SK-MEL-5 (cell line): ENCODE measurements around the gene HRAS. TPM values are rescaled to one million over a fixed set of nuclear protein-coding genes. Genes with fewer than 3 reads are reported as not detected.

ENCODE experiments used
- DNase-seq: peaks from one replicate; pipeline ENCODE4 v3.0.0-alpha.2; 2016; ENCODE audit warnings: low read depth, low spot score
- in situ Hi-C: cut with HindIII; loops from 2 replicates; pipeline ENCODE4 v1.10.0; 2016; ENCODE audit warnings: low sequenced_read_pairs, high pct_unique_total_duplicates, low pct_unique_long_range_greater_than_20kb
- total RNA-seq: library from RNA; depleted of rRNA; stranded (reverse); fragments of >200 nt; shearing (Covaris generic); gene quantifications from 2 replicates; pipeline ENCODE4 v1.2.3, GENCODE V29; 2014

HRAS gene
- total RNA-seq, 1 experiment from 2014 or later, result 48.3 TPM

DNA sequence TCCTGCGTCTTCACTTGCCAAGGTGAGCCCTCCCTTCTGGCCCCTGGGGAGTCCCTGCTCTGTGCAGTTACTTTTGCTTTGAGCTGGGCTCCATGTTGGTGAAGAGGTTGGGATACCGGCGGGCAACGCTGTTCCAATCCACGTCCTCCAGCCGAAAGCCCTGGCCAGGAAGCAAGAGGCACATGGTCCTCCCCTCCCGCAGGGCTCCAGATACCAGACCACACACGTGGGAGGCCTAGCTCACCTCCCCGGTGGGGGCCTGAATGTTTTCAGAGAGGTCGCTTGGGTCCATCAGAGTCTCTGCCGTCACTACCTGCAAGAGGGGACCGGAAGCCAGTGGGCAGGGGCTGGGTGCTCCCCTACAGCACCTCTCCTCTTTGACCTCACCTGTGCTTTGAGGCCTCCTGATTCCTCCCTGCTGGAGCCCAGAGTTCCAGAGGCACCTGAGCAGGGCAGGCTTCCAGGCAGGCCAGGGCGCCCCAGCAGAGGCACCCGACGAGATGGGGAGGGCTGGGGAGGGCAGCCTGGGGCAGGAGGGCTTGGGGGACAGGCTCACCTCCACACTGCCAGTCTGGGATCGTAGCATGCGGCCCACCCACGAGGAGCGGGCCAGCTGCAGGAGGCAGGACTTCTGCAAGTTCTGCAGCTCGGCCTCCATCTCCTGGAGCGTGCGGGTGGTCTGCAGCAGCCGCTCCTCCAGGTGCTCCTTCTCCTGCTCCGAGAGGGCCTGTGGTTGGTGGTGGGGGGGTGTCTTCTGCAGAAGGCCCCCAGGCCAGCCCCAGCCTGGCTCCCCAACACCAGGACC lies 22.2 kb upstream of the HRAS start:
- DNase-seq, result no peak
- in situ Hi-C loops, result no loop called here

DNA sequence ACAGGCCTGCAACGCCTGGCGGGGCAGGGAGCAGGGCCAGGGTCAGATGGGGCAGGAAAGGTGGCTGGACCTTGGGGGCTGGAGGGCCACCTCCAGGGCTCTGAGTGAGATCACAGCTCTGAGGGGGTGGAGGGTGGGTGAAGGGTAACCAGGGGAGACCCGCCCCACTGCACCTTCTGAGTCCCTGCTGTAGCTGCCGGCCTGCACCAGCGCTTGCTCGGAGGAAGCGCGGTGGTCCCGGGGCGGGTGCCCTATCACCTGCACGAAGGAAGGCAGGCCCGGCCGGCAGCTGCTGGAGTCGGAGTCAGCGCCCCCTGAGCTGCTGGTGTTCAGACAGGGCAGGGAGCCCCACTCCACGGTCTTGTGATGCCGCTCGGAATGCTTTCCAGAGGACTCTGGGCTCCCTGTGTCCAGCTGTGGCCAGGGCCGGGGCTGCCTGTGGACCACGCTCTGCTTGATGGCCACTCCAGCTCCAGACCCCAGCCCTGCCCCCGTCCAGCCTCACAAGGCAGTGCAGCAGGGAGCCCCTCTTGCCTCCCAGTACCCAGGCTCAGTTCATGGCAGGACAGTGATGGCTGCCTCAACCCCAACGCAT lies 21.4 kb upstream of the HRAS start:
- in situ Hi-C loops, result no loop called here
- DNase-seq, result no peak

DNA sequence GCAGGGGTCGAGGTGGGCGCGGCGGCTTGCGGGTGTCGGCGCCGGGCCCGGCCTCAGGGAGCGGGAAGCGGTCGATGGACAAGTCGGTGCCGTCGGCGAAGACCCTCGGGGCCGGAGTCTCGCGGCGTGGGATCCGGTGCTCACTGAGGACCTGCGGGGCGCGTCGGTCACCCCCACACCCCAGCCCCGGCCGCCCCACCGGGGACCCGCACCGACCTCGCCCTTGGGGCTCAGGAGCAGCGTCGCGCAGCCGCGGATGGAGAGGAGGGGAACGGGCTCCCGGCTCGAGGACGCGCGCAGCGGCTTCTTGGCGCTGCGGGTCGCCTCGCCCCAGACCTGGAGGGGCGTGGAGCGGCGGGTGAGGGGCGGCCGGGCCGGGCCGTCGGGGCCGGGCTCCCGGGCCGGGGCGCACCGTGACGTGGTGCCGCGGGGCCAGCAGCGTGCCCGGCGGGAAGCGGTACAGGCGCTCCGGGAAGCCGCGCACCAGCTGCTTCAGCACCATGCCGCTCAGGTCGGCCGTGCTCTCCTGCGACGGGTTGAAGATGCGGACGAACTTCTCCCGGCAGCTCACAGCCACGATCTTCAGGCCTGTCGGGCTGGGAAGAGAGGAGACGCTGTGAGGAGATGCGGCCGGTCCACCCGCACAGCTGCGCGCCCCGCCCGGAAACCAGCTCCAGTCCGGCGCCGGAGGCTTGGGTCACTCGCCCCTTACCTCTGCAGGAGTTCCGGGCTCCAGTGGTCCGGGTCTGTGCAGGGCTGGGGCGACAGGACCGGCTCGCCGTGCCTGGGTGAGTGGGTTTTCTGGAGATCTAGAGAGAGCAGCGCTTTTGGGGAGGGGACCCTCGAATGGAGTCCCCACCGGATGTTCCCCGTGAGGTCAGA lies 20.6 kb upstream of the HRAS start:
- in situ Hi-C loops, result no loop called here
- no peak for DNase-seq

DNA sequence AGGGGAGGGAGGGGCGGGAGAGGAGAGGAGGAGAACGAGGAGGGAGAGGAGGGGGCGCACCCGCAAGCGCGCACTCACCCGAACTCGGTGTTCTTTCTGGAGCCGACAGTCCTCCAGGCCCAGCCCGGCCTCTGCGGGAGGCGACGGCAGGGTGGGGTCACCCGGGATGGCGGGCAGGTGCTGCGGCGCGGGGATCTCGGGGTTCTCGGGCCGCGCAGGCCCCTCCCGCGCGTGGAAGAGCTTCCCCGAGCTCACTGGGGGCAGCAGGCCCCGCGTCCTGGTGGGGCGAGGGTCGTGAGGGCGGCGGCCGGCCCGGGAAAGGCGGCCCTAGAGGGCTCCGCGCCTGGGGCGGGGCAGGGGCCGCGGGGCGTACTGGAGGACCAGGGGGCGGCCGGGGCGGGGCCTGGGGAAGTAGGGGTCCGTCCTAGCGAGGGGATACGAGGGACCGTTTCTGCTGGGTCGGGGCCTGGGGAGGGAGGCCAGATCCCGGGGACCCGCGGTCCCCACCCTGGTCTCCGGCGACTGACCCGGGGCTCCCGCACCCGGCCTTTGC lies 19.9 kb upstream of the HRAS start:
- in situ Hi-C loops, result no loop called here
- DNase-seq, result no peak

DNA sequence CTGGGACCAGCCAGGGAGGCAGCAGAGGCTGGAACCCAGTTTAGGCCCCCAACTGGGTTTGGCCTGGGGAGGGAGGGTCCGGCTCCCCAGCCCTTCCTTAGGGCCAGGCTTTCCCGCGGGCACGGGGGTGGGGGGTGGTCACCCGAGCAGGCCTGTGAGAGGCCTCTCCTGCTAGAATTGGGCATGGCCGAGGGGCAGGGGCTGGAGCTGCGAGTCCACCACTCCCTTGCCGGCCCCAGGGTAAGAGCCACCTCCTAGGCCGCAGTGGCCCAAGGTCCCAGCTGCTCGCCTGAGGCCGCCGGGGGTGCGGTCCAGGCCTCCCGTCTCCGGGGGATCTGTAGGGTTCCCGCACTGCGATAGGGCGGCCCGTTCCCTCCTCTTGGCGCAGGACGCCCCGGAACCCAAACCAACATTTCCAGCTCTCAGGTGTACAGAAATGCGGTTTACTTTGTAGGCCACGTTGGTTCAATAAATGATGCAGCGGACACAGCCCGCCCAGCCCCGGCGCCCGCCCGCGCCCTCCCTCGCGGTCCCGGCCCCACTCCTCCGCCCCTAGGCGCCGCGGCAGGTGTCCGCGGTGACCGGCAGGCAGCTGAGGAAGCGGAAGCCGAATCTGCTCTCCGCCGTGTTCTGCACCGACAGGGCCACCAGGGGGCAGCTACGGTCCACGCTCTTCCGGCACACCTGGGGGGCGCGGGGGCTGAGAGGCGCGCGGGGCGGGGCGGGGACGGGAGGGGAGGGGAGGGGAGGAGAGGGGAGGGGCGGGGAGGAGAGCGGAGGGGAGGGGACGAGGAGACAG lies 19.3 kb upstream of the HRAS start:
- in situ Hi-C loops, result no loop called here
- DNase-seq, result peak; percentile 72

DNA sequence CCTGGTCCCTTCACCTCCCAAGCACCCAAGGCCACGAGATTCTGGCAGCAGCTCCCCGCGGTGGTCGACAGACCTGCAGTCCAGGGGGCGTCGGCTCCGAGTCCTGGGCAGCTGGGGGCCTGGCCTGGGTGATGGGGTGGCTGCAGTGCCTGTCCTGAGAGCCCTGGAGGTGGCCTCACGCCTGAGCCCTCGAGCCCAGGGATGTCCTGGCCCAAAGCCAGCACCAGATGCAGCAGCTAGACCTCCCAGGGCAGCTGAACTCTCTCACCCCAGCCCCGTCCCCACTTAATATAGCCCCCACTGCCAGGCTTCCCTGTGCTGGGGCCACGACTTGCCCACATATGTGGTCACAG lies 18.6 kb upstream of the HRAS start:
- in situ Hi-C loops, result no loop called here
- no peak for DNase-seq

DNA sequence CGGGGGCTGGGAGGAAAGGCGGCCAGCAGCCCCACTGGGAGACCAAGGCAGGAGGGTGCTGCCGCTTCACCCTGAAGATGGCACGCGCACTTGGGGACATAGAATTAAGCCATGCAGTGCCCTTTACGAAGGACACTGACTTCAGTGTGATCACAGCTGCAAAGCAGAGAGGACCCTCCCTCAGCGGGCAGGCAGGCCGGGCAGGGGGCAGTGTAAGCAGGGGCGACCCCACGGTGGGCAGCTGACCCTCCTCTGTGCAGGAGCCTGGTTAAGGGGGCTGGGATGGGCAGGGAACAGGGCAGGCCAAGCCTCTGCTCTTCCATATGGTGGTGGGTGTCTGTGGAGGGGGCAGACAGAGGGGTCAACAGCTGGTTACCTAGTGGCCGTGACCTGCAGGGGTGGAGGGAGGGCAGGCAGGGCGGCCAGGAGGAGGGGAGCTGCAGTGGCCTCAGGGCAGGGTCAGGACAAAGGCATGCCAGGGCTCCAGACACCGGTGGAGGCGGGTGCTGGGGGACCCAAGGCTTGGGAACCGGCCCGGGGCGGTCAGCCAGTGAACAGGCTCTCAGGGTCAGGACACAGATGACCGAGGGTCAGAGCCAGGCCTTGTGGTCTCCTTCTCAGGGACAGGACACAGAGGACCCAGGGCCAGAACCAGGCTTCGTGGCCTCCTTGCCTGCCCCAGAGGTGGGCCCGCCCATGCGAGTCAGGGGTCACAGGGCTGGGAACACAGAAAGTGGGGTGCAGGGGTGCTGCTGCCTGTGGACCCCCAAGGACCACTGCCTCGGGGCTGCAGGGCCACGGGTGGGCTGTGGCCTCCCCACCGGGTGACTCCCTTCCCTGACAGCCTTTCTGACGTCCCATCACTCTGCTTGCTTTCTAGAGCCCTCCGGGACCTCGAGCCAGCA lies 18.0 kb upstream of the HRAS start:
- DNase-seq, result no peak
- in situ Hi-C loops, result no loop called here

DNA sequence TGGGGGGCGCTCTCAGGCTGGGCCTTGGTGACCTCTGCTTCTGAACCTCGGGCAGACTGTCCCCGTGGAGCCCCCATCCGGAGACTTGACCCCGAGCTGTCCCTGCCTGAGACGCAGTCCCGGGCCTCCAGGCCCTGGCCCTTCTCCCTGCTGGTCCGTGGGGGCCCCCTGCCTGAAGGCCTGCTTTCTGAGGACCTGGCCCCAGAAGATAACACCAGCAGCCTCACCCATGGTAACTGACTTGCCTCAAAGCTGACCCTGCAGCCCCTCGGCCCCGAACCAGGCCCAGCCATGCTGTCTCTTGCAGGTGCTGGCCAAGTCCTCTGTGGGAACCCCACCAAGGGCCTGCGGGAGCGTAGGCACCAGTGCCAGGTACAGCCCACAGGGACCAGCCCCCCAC lies 16.2 kb upstream of the HRAS start:
- DNase-seq, result no peak
- in situ Hi-C loops, result no loop called here

DNA sequence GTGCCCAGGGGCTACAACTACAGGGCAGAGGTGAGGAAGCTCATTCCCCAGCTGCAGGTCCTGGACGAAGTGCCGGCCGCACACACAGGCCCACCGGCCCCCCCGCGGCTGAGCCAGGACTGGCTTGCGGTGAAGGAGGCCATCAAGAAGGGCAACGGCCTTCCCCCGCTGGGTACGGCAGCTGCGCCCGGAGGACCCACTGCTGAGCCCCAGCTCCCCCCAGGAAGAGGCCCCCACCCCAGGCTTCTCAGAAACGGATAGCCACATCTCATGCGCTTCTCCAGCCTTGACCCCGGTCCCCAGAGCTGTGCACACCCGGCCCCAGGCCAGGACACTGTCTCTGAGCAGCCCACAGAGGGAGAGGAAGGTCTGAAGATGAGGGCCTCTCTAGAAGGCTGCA lies 15.8 kb upstream of the HRAS start:
- DNase-seq, result no peak
- in situ Hi-C loops, result no loop called here

DNA sequence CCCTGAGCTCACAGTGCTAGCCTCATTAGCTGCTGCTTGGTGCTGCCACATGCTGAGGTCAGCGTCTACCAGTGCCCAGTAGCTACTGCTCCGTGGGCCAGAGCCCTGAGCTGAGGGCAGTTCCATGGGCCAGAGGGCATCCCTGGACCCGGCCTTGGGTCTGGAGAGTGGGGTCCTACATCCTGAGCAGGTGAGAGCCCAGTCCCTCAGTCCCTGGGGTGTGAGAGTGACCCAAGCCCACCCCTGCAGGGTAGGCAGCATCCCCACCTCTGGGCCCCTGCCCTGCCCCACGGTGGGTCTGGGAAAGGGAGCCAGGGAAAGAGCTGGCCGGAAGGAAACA lies 15.3 kb upstream of the HRAS start:
- in situ Hi-C loops, result no loop called here

DNA sequence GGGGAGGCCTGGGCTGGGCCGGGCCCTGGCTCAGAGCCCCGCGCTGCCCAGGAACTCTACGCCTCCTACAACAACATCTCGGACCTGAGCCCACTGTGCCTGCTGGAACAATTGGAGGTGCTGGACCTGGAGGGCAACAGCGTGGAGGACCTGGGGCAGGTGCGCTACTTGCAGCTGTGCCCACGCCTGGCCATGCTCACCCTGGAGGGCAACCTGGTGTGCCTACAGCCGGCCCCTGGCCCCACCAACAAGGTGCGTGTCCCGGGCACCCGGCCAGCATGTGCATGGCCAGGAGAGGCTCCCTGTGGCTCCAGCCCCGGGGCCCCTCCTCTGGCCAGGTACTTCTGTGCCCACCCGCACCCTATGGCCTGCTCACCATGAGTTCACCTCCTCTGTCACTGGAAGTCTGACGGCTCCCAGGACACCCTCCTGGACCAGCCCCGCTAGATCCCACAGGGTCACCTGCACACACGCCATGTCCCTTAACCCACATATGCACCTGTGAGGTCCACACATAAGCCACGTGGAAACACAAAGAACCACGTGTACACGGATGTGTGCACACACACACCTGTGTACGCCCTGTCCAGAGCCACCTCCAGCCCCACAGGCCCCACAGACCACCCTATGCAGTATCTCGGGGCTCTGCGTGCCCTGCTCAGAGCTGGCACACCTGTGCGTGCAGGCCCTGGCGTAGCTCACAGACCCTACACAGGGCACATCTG lies 14.8 kb upstream of the HRAS start:
- no peak for DNase-seq
- in situ Hi-C loops, result no loop called here

More for the DNA sequence above, 15.3 kb upstream of the HRAS start:
- no peak for DNase-seq

DNA sequence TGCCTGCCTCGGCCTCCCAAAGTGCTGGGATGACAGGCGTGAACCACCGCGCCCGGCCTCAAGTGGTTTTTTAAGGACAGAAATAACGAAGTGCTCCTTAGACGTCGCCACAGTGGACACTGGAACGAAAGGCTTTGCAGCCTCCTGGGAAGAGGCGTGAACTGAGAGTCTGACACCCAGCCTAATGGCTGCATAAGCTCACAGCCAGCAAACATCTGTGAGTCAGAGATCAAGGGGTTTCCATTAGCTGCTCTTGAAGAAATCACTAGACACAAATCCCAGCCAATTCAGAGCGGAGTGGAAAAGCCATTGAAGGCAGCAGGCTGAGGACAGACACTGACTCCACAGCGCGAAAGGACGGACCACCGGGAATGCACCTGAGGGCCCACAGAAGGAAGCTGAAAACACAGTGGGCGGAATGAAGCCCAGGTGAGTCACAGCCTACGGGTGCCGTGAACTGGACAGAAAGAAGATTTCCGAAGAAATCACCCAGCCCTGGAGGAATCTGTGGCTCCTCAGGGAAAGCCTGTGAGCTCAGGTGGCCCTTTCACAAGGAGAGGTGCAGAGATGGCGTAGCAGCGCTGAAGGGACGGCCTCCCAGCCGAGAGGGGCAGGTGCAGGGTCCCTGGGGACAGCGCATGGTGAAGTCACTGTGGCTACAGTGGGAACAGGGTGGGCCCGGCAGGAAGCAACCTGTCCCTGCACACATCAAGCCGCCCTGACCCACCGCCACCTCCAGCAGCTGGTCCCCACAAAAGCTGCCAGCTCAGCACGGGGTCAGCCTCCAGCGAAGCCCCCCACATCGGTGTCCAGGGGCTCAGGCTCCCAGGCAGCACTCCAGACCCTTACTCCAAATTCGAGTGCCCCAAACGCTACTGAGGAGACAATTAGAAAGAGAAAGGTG lies 13.6 kb upstream of the HRAS start:
- no peak for DNase-seq
- in situ Hi-C loops, result no loop called here

DNA sequence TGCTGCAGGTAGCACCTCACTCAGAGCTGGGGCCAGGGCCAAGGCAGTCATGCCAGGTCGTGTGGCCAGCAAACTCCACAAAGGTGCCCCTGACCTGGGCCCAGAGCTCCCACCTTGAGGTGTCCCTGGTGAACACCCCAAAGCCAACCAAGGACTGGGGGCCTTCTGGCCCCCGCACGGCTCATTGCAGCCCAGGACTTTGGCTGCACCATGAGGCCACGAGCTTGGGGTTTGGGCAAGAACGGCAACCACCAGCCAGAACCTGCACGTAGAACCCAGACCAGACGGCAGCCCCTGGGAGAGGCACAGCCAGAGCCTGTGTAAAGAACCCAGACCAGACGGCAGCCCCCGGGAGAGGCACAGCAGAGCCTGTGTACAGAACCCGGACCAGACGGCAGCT lies 9.8 kb upstream of the HRAS start:
- DNase-seq, result no peak
- in situ Hi-C loops, result no loop called here

DNA sequence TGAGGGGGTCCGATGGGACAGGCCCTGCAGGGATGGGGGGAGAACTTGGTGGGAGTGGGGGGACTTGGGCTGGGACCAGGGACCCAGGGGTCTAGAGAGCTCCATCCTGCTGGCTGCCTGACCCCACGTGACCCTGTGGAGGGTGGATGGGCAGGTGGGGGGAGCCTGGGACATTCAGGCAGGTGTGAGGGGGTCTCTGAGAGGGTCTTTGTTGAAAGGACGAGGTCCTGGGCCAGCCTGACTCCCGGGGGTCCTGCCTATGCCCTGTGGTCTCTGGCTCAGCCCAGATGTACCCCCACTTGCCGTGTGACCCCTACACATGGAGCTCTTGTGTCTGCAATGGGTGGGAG lies 9.4 kb upstream of the HRAS start:
- no peak for DNase-seq
- in situ Hi-C loops, result no loop called here

DNA sequence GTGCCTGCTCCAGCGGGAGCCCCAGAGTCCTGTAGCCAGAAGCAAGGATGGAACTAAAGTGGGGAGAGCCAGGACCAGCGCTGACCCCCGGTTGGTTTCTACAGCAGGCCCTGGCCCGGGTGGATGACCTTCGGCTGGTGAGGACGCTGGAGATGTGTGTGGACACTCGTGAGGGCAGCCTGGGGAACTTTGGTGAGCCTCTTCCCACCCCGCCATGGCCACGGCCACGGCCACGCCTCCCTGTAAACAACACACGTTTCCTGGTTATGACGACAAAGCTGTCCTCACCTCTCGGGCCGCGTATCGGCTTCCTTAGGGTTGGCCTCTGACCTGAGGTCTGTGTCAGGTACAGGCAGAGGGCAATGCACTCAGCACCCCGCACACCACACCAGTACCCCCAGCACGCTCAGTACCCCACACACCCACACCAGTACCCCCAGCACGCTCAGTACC lies 6.1 kb upstream of the HRAS start:
- in situ Hi-C loops, result no loop called here
- no peak for DNase-seq
